NCI-H1436 (cell line): ENCODE results near the gene IL3RA.
"Not testable (repeated sequence)": the region's sequence is repeated elsewhere in the genome, so short reads cannot be mapped to it uniquely, and the experiment has no call there.

Experiments
- DNase-seq: peaks from one replicate; lab custom pipeline; 2025; lab: John Stamatoyannopoulos, UW

Gene IL3RA

GRCh38 chrX:1330605-1331004, 6.0 kb upstream of the IL3RA start:
- no peak for DNase-seq

- not testable (repeated sequence) for DNase-seq
Measured at GRCh38 chrX:1332433-1332832, 4.2 kb upstream of the IL3RA start.

DNA sequence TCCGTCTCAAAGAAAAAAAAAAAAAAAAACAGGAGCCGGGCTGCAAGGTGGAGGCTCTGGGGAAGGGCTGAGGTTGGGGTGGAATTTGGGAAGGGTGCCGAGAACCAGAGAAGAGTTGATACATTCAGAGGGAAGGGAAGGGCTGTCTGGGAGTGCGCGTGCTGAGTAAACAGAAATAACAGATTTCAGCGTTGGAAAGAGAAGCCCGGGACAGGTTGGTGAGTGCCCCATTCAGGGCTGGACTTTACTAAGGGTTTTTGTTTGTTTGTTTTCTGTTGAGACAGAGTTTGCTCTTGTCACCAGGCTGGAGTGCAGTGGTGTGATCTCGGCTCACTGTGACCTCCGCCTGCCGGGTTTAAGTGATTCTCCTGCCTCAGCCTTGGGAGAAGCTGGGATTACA, 1.7 kb upstream of the IL3RA start:
- no peak for DNase-seq

GRCh38 chrX:1336948-1337779, 579 bp downstream of the IL3RA start:
- no peak for DNase-seq

DNA sequence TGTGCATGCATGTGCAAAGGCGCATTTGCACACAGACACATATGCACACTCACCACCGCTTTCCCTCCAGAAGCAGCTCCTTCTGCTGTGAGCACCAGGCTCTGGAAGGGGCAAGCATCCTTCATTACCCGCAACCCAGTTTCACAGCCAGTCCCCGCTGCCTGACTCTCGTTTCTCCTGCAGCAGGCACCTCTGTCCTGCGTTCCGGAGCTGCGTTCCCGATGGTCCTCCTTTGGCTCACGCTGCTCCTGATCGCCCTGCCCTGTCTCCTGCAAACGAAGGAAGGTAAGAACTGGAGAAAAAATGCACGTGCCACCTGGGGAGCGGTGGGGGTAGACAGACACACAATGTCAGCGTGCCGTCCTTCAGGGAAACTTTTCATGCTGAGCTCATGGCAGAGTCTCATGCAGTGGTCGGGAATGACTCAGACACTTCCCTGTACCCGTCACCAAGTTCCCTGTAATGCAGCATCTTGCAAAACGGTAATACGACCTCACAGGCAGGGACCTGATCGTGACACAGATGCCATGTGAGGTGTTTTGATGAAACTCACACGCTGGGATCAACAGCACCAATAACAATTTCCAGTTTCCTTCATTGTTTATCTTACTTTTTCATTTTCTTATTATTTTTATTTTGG, 5.1 kb downstream of the IL3RA start:
- no peak for DNase-seq

DNA sequence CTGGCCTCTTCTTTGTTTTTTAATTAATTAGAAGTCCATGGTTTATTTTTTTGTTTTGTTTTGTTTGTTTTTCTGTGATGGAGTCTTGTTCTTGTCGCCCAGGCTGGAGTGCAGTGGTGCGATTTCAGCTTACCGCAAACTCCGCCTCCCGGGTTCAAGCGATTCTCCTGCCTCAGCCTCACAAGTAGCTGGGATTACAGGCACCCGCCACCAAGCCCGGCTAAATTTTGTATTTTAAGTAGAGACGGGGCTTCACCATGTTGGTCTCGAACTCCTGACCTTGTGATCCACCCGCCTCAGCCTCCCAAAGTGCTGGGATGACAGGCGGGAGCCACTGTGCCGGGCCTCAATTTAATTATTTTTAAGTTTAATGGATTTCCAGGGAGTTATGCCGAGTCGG, 13.0 kb downstream of the IL3RA start:
- not testable (repeated sequence) for DNase-seq

DNA sequence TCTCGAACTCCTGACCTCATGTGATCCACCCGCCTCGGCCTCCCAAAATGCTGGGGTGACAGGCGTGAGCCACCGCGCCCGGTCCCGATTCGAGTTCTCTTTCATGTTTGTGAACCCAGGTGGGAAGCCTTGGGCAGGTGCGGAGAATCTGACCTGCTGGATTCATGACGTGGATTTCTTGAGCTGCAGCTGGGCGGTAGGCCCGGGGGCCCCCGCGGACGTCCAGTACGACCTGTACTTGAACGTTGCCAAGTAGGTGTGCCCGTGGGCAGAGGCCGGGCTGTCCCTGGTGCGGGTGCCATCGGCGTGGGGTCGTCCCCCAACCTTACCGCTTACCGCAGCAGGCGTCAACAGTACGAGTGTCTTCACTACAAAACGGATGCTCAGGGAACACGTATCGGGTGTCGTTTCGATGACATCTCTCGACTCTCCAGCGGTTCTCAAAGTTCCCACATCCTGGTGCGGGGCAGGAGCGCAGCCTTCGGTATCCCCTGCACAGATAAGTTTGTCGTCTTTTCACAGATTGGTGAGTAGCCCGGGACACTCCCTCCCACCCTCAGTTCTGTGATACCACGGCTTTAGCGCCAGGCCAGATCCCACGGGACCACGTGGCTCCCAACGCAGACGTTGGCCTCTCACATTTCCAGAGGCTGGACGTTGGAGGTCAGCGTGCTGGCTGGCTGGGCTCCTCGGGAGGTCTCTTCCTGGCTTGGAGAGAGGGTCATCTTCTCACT, 15.6 kb downstream of the IL3RA start:
- no peak for DNase-seq

DNA sequence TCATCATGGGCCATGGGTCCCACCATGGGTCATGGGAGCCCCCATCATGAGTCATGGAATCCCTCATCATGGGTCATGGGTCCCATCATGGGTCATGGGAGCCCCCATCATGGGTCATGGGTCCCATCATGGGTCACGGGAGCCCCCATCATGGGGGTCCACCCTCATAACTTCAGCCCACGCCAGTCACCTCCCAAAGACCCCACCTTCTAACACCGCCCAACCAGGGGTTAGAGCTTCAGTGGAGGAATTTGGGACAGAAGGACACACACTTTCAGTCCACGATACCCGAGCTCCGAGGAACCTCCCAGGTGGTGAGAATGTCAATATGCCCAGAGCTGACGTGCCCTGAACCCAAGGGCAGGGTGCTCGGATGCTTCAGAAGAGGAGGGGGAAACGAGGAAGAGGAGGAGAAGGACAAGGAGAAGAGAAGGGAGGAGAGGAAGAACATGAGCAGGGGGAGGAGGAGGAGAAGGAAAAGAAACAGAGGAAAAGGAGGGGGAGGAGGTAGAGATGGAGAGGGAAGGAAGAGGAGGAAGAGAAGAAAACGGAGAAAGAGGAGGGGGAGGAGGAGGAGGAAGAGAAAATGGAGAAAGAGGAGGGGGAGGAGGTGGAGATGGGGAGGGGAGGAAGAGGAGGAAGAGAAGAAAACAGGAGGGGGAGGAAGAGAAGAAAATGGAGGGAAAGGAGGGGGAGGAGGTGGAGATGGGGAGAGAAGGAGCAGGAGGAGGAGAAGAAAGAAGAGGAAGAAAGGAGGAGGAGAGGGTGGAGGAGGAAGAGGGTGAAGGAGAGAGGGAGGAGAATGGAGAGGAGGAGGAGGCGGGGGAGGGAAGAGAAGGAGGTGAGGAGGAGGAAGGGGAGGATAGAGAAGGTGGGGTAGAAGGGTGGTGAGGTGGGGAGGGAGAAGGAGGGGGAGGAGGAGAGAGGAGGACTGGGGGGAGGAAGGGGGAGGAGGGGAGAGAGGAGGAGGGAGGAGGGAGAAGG, 17.7 kb downstream of the IL3RA start:
- no peak for DNase-seq

- no peak for DNase-seq
Measured at GRCh38 chrX:1355131-1356046, 18.8 kb downstream of the IL3RA start.

GRCh38 chrX:1357993-1358392, 21.4 kb downstream of the IL3RA start:
- no peak for DNase-seq

DNA sequence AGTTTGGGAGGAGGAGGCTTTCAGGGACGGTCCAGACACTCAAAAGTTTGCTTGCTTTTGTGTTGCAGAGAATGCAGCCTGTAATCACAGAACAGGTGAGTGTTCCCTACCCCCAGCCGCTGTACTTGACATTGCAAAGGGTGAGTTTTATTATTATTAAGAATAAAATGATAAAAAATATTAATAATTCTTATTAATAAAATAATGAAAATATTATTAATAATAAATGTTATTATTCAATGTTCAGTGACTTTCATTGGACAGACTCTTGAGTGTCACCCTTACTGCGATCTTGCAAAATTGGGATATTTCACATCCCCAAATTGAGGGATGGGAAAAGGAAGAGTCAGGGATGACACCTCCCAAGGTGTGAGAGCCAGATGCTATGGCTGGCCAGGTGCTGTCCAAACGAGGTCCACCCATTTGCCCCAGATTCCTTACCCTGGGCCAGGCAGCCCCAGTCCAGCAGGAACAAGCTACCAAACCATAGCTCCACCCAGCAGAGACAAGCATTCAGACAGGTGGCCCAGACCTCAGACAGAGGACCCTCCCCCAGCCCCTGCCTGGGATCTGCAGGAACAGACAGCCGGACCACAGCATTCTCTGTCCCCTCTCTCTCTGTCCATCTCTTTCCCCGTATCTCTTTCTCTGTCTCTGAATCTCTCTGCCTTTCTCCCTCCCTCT, 22.4 kb downstream of the IL3RA start:
- no peak for DNase-seq

- DNase-seq, result no peak
Measured at GRCh38 chrX:1359477-1359873, 22.9 kb downstream of the IL3RA start.

DNA sequence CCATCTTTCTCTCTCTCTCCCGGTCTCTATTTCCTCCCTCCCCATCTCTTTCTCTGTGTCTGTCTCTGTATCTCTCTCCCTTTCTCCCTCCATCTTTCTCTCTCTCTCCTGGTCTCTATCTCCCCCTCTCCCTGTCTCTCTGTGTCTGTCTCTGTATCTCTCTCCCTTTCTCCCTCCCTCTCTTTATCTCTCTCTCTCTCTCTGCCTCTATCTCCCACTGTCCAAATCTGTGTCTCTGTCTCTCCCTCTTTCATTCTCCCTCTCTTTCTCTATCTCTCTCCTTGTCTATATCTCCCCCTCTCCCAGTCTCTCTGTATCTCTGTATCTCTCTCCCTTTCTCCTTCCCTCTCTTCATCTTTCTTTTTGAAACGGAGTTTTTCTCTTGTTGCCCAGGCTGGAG, 23.6 kb downstream of the IL3RA start:
- DNase-seq, result no peak

GRCh38 chrX:1361275-1361674, 24.7 kb downstream of the IL3RA start:
- DNase-seq, result no peak

- DNase-seq, result no peak
Measured at GRCh38 chrX:1361910-1362309, 25.3 kb downstream of the IL3RA start.

DNA sequence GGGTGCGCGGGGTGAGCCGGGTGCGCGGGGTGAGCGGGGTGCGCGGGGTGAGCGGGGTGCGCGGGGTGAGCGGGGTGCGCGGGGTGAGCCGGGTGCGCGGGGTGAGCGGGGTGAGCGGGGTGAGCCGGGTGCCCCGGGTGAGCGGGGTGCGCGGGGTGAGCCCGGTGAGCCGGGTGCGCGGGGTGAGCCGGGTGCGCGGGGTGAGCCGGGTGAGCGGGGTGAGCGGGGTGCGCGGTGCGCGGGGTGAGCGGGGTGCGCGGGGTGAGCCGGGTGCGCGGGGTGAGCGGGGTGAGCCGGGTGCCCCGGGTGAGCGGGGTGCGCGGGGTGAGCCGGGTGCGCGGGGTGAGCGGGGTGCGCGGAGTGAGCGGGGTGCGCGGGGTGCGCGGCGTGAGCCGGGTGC, 29.8 kb downstream of the IL3RA start:
- DNase-seq, result not testable (repeated sequence)

DNA sequence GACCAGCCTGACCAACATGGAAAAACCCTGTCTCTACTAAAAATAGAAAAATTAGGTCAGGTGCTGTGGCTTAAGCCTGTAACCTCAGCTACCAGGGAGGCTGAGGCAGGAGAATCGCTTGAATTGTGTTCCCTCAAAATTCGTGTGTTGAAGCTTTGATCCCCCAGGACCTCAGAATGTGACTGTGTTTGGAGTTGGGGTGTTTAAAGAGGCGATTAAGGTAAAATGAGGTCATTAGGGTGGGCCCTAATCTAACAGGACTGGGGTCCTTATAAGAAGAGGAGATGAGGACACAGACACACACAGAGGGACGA, 31.8 kb downstream of the IL3RA start:
- no peak for DNase-seq

GRCh38 chrX:1378306-1378759, 41.7 kb downstream of the IL3RA start:
- DNase-seq, result no peak

DNA sequence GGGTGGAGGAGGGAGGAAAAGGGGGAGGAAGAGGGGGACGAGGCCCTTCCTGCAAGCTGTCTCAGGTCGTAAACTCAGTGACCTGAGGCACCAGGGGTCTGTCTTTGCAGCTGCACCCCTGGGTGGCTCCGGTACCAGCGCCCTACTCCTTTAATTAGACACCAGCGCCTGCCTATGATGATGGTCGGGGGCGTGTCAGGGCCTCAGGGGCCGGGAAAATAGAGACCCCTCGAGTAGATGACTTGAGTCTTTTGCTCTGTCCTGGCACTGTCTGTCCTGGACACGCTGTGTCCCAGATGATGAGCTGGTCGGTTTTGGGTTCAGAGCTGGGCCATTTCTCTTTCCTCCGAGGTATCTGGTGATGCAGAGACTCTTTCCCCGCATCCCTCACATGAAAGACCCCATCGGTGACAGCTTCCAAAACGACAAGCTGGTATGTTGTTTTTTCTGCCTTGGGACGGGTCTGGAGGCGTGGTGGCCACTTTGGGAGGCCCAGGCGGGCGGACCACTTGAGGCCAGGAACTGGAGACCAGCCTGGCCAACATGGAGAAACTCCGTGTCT, 44.2 kb downstream of the IL3RA start:
- DNase-seq, result no peak
